ENCODE results near the gene GM2A. TPM values are rescaled to one million over a fixed set of nuclear protein-coding genes. Genes with fewer than 3 reads are reported as not detected.

The GM2A gene
- polyA plus RNA-seq, 2 donors, result 43.4 to 80.7 TPM

- H3K27ac ChIP-seq (ENCODE audit: low read depth in 2 of 2, low read length in 1 of 2), result peak overlapping the region; percentile 32 to 83
- whole genome bisulfite sequencing, 2 donors, result 48 to 55% methylated on average over 5 of the region's 5 CpGs
Measured at GRCh38 chr5:151257731-151258181, 4.8 kb downstream of the GM2A start.

GRCh38 chr5:151258201-151258611 lies 5.2 kb downstream of the GM2A start:
- H3K27ac ChIP-seq (ENCODE audit: low read depth in 2 of 2, low read length in 1 of 2), result peak overlapping the region in 1 of 2 donors; percentile 83
- H3K27me3 ChIP-seq (ENCODE audit: control insufficient read depth in 1 of 2, insufficient read depth in 2 of 2, low read length in 2 of 2), result no peaks in the 10 kb centered on the region
- H3K36me3 ChIP-seq (ENCODE audit: control insufficient read depth in 2 of 2, insufficient read depth in 2 of 2, low read length in 1 of 2), result peaks cover 0 to 7% of the 10 kb centered on the region in 2 donors
- H3K9me3 ChIP-seq (ENCODE audit: control insufficient read depth in 2 of 2, insufficient read depth in 1 of 2, low read depth in 1 of 2, low read length in 1 of 2), result no peaks in the 10 kb centered on the region
- H3K4me1 ChIP-seq (ENCODE audit: control insufficient read depth in 2 of 2, insufficient read depth in 2 of 2, low read length in 1 of 2), result peaks cover 0 to 27% of the 10 kb centered on the region in 2 donors
- H3K4me3 ChIP-seq (ENCODE audit: low read depth in 1 of 2, low read length in 2 of 2), result no peak overlapping the region
- WGBS, 2 donors, result 90 to 91% methylated on average over 7 of the region's 7 CpGs

More at GRCh38 chr5:151257731-151258181, 4.8 kb downstream of the GM2A start:
- no peaks in the 10 kb centered on the region for H3K9me3 ChIP-seq (ENCODE audit: control insufficient read depth in 2 of 2, insufficient read depth in 1 of 2, low read depth in 1 of 2, low read length in 1 of 2)
- no peak overlapping the region for H3K4me3 ChIP-seq (ENCODE audit: low read depth in 1 of 2, low read length in 2 of 2)
- H3K36me3 ChIP-seq (ENCODE audit: control insufficient read depth in 2 of 2, insufficient read depth in 2 of 2, low read length in 1 of 2), result peaks cover 0 to 7% of the 10 kb centered on the region in 2 donors
- H3K27me3 ChIP-seq (ENCODE audit: control insufficient read depth in 1 of 2, insufficient read depth in 2 of 2, low read length in 2 of 2), result no peaks in the 10 kb centered on the region
- peaks cover 0 to 27% of the 10 kb centered on the region in 2 donors for H3K4me1 ChIP-seq (ENCODE audit: control insufficient read depth in 2 of 2, insufficient read depth in 2 of 2, low read length in 1 of 2)

GRCh38 chr5:151258816-151259215 lies 5.8 kb downstream of the GM2A start:
- Histone ChIP-seq H3K36me3 (ENCODE audit: control insufficient read depth in 2 of 2, insufficient read depth in 2 of 2, low read length in 1 of 2) (peaks cover 0 to 7% of the 10 kb centered on the region in 2 donors), H3K27ac (ENCODE audit: low read depth in 2 of 2, low read length in 1 of 2) (peak overlapping the region in 1 of 2 donors; percentile 83), H3K9me3 (ENCODE audit: control insufficient read depth in 2 of 2, insufficient read depth in 1 of 2, low read depth in 1 of 2, low read length in 1 of 2) (no peaks in the 10 kb centered on the region), H3K4me3 (ENCODE audit: low read depth in 1 of 2, low read length in 2 of 2) (no peak overlapping the region), H3K4me1 (ENCODE audit: control insufficient read depth in 2 of 2, insufficient read depth in 2 of 2, low read length in 1 of 2) (peaks cover 0 to 31% of the 10 kb centered on the region in 2 donors), H3K27me3 (ENCODE audit: control insufficient read depth in 1 of 2, insufficient read depth in 2 of 2, low read length in 2 of 2) (no peaks in the 10 kb centered on the region)
- 21 to 96% methylated on average over 1 of the region's 1 CpG for WGBS, 2 donors

GRCh38 chr5:151259931-151260330 lies 6.9 kb downstream of the GM2A start:
- peak overlapping the region; percentile 54 to 70 for H3K27ac ChIP-seq (ENCODE audit: low read depth in 2 of 2, low read length in 1 of 2)
- H3K4me1 ChIP-seq (ENCODE audit: control insufficient read depth in 2 of 2, insufficient read depth in 2 of 2, low read length in 1 of 2), result peaks cover 0 to 34% of the 10 kb centered on the region in 2 donors
- no peaks in the 10 kb centered on the region for H3K27me3 ChIP-seq (ENCODE audit: control insufficient read depth in 1 of 2, insufficient read depth in 2 of 2, low read length in 2 of 2)
- H3K4me3 ChIP-seq (ENCODE audit: low read depth in 1 of 2, low read length in 2 of 2), result no peak overlapping the region
- H3K9me3 ChIP-seq (ENCODE audit: control insufficient read depth in 2 of 2, insufficient read depth in 1 of 2, low read depth in 1 of 2, low read length in 1 of 2), result no peaks in the 10 kb centered on the region
- H3K36me3 ChIP-seq (ENCODE audit: control insufficient read depth in 2 of 2, insufficient read depth in 2 of 2, low read length in 1 of 2), result peaks cover 0 to 7% of the 10 kb centered on the region in 2 donors
- 93% methylated on average over 4 of the region's 4 CpGs for WGBS, 2 donors

GRCh38 chr5:151262532-151262931 lies 9.5 kb downstream of the GM2A start:
- no peaks in the 10 kb centered on the region for H3K27me3 ChIP-seq (ENCODE audit: control insufficient read depth in 1 of 2, insufficient read depth in 2 of 2, low read length in 2 of 2)
- H3K4me3 ChIP-seq (ENCODE audit: low read depth in 1 of 2, low read length in 2 of 2), result no peak overlapping the region
- no peaks in the 10 kb centered on the region for H3K9me3 ChIP-seq (ENCODE audit: control insufficient read depth in 2 of 2, insufficient read depth in 1 of 2, low read depth in 1 of 2, low read length in 1 of 2)
- peaks cover 7 to 16% of the 10 kb centered on the region in 2 donors for H3K36me3 ChIP-seq (ENCODE audit: control insufficient read depth in 2 of 2, insufficient read depth in 2 of 2, low read length in 1 of 2)
- peaks cover 0 to 26% of the 10 kb centered on the region in 2 donors for H3K4me1 ChIP-seq (ENCODE audit: control insufficient read depth in 2 of 2, insufficient read depth in 2 of 2, low read length in 1 of 2)
- peak overlapping the region; percentile 11 to 56 for H3K27ac ChIP-seq (ENCODE audit: low read depth in 2 of 2, low read length in 1 of 2)
- WGBS, 2 donors, result 98% methylated on average over 3 of the region's 3 CpGs

GRCh38 chr5:151264113-151264512 lies 11.1 kb downstream of the GM2A start:
- H3K4me3 ChIP-seq (ENCODE audit: low read depth in 1 of 2, low read length in 2 of 2), result no peak overlapping the region
- WGBS, 2 donors, result 34 to 41% methylated on average over 1 of the region's 1 CpG
- H3K27me3 ChIP-seq (ENCODE audit: control insufficient read depth in 1 of 2, insufficient read depth in 2 of 2, low read length in 2 of 2), result no peaks in the 10 kb centered on the region
- H3K4me1 ChIP-seq (ENCODE audit: control insufficient read depth in 2 of 2, insufficient read depth in 2 of 2, low read length in 1 of 2), result peaks cover 0 to 14% of the 10 kb centered on the region in 2 donors
- peak overlapping the region; percentile 90 to 98 for H3K27ac ChIP-seq (ENCODE audit: low read depth in 2 of 2, low read length in 1 of 2)
- no peaks in the 10 kb centered on the region for H3K9me3 ChIP-seq (ENCODE audit: control insufficient read depth in 2 of 2, insufficient read depth in 1 of 2, low read depth in 1 of 2, low read length in 1 of 2)
- H3K36me3 ChIP-seq (ENCODE audit: control insufficient read depth in 2 of 2, insufficient read depth in 2 of 2, low read length in 1 of 2), result peaks cover 15 to 21% of the 10 kb centered on the region in 2 donors

- Histone ChIP-seq H3K4me3 (ENCODE audit: low read depth in 1 of 2, low read length in 2 of 2) (no peak overlapping the region), H3K4me1 (ENCODE audit: control insufficient read depth in 2 of 2, insufficient read depth in 2 of 2, low read length in 1 of 2) (peaks cover 0 to 10% of the 10 kb centered on the region in 2 donors), H3K36me3 (ENCODE audit: control insufficient read depth in 2 of 2, insufficient read depth in 2 of 2, low read length in 1 of 2) (peaks cover 15 to 16% of the 10 kb centered on the region in 2 donors), H3K9me3 (ENCODE audit: control insufficient read depth in 2 of 2, insufficient read depth in 1 of 2, low read depth in 1 of 2, low read length in 1 of 2) (no peaks in the 10 kb centered on the region), H3K27me3 (ENCODE audit: control insufficient read depth in 1 of 2, insufficient read depth in 2 of 2, low read length in 2 of 2) (no peaks in the 10 kb centered on the region), H3K27ac (ENCODE audit: low read depth in 2 of 2, low read length in 1 of 2) (no peak overlapping the region)
- WGBS, 2 donors, result 93 to 94% methylated on average over 11 of the region's 11 CpGs
Measured at GRCh38 chr5:151267491-151268260, 14.7 kb downstream of the GM2A start.

GRCh38 chr5:151270599-151270998 lies 17.6 kb downstream of the GM2A start:
- Histone ChIP-seq H3K27me3 (ENCODE audit: control insufficient read depth in 1 of 2, insufficient read depth in 2 of 2, low read length in 2 of 2) (no peaks in the 10 kb centered on the region), H3K4me1 (ENCODE audit: control insufficient read depth in 2 of 2, insufficient read depth in 2 of 2, low read length in 1 of 2) (no peaks in the 10 kb centered on the region), H3K4me3 (ENCODE audit: low read depth in 1 of 2, low read length in 2 of 2) (no peak overlapping the region), H3K9me3 (ENCODE audit: control insufficient read depth in 2 of 2, insufficient read depth in 1 of 2, low read depth in 1 of 2, low read length in 1 of 2) (no peaks in the 10 kb centered on the region), H3K27ac (ENCODE audit: low read depth in 2 of 2, low read length in 1 of 2) (no peak overlapping the region), H3K36me3 (ENCODE audit: control insufficient read depth in 2 of 2, insufficient read depth in 2 of 2, low read length in 1 of 2) (peaks cover 15 to 16% of the 10 kb centered on the region in 2 donors)
- WGBS, 2 donors, result 46 to 51% methylated on average over 1 of the region's 1 CpG

- Histone ChIP-seq H3K9me3 (ENCODE audit: control insufficient read depth in 2 of 2, insufficient read depth in 1 of 2, low read depth in 1 of 2, low read length in 1 of 2) (no peaks in the 10 kb centered on the region), H3K4me3 (ENCODE audit: low read depth in 1 of 2, low read length in 2 of 2) (no peak overlapping the region), H3K27ac (ENCODE audit: low read depth in 2 of 2, low read length in 1 of 2) (no peak overlapping the region), H3K4me1 (ENCODE audit: control insufficient read depth in 2 of 2, insufficient read depth in 2 of 2, low read length in 1 of 2) (no peaks in the 10 kb centered on the region), H3K36me3 (ENCODE audit: control insufficient read depth in 2 of 2, insufficient read depth in 2 of 2, low read length in 1 of 2) (peaks cover 15 to 16% of the 10 kb centered on the region in 2 donors), H3K27me3 (ENCODE audit: control insufficient read depth in 1 of 2, insufficient read depth in 2 of 2, low read length in 2 of 2) (no peaks in the 10 kb centered on the region)
Measured at GRCh38 chr5:151271336-151271735, 18.4 kb downstream of the GM2A start.

- H3K4me1 ChIP-seq (ENCODE audit: control insufficient read depth in 2 of 2, insufficient read depth in 2 of 2, low read length in 1 of 2), result no peaks in the 10 kb centered on the region
- no peaks in the 10 kb centered on the region for H3K36me3 ChIP-seq (ENCODE audit: control insufficient read depth in 2 of 2, insufficient read depth in 2 of 2, low read length in 1 of 2)
- no peaks in the 10 kb centered on the region for H3K9me3 ChIP-seq (ENCODE audit: control insufficient read depth in 2 of 2, insufficient read depth in 1 of 2, low read depth in 1 of 2, low read length in 1 of 2)
- no peak overlapping the region for H3K27ac ChIP-seq (ENCODE audit: low read depth in 2 of 2, low read length in 1 of 2)
- H3K27me3 ChIP-seq (ENCODE audit: control insufficient read depth in 1 of 2, insufficient read depth in 2 of 2, low read length in 2 of 2), result no peaks in the 10 kb centered on the region
- H3K4me3 ChIP-seq (ENCODE audit: low read depth in 1 of 2, low read length in 2 of 2), result no peak overlapping the region
Measured at GRCh38 chr5:151274666-151275065, 21.7 kb downstream of the GM2A start.

Data from esophagus (tissue), 2 donors.